ENCODE data around the gene C20orf141. TPM values are rescaled to one million over a fixed set of nuclear protein-coding genes. Genes with fewer than 3 reads are reported as not detected.

Gene C20orf141
- total RNA-seq, 1 experiment from 2014 or later: not detected

DNA sequence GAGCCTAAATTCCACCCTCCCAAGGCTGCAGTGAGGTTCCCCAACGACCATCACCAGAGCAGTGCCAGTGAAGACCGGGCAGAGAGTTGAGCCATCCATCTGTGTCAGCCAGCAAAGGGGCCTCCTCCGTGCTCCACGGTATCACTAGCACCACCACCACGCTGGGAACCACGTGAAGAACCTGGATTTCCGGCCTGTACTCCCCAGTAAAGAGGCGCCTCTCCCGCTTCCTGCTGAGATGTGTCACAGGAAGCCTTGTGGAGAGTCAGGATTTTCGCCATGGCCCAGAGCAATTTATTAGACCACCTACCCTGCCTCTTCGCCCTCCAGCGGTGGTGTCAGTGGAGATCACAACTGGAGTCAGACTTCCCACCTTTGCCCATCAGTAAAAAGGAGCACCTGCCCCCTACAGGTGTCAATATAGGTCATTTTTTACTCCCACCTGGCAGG, 43.1 kb upstream of the C20orf141 start:
- DNase-seq (ENCODE audit: unreplicated experiment): no peak
- ChIA-PET CTCF (no interaction called here), POLR2A (no interaction called here)
- intact Hi-C loops (cut with micrococcal nuclease): no loop called here
- Mint-ChIP-seq H3K36me3 (ENCODE audit: insufficient read depth, unreplicated experiment) (no peaks in the 10 kb centered on the region), H3K4me3 (ENCODE audit: unreplicated experiment) (no peak overlapping the region), H3K27me3 (ENCODE audit: insufficient read depth, unreplicated experiment) (peaks cover 26% of the 10 kb centered on the region), H3K4me1 (ENCODE audit: insufficient read depth, unreplicated experiment) (peaks cover 15% of the 10 kb centered on the region), H3K9me3 (ENCODE audit: unreplicated experiment) (no peaks in the 10 kb centered on the region), H3K27ac (ENCODE audit: low read depth, unreplicated experiment) (no peak overlapping the region)
- no TSS peak for BruUV-seq (replicated peaks)
- TF ChIP-seq, protein P1, sequence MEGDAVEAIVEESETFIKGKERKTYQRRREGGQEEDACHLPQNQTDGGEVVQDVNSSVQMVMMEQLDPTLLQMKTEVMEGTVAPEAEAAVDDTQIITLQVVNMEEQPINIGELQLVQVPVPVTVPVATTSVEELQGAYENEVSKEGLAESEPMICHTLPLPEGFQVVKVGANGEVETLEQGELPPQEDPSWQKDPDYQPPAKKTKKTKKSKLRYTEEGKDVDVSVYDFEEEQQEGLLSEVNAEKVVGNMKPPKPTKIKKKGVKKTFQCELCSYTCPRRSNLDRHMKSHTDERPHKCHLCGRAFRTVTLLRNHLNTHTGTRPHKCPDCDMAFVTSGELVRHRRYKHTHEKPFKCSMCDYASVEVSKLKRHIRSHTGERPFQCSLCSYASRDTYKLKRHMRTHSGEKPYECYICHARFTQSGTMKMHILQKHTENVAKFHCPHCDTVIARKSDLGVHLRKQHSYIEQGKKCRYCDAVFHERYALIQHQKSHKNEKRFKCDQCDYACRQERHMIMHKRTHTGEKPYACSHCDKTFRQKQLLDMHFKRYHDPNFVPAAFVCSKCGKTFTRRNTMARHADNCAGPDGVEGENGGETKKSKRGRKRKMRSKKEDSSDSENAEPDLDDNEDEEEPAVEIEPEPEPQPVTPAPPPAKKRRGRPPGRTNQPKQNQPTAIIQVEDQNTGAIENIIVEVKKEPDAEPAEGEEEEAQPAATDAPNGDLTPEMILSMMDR (IDR thresholded peaks at IDR 0.05; ENCODE audit: unreplicated experiment): no peak

GRCh38 chr20:2773812-2774211, 41.0 kb upstream of the C20orf141 start:
- intact Hi-C loops (cut with micrococcal nuclease): no loop called here
- peaks cover 16% of the 10 kb centered on the region for H3K27me3 Mint-ChIP-seq (ENCODE audit: insufficient read depth, unreplicated experiment)
- no peak for DNase-seq (ENCODE audit: unreplicated experiment)
- no TSS peak for BruUV-seq (replicated peaks)
- H3K9me3 Mint-ChIP-seq (ENCODE audit: unreplicated experiment): no peaks in the 10 kb centered on the region
- no peak overlapping the region for H3K27ac Mint-ChIP-seq (ENCODE audit: low read depth, unreplicated experiment)
- ChIA-PET CTCF (interaction anchor here (0.7 to 1.3 kb wide), 2 partner anchors 20 to 189 kb away, joined by 4 to 9 read pairs; no protein-coding TSS in a partner anchor), POLR2A (no interaction called here)
- TF ChIP-seq, protein P1 (IDR thresholded peaks at IDR 0.05; ENCODE audit: unreplicated experiment): no peak
- H3K4me1 Mint-ChIP-seq (ENCODE audit: insufficient read depth, unreplicated experiment): no peaks in the 10 kb centered on the region
- H3K4me3 Mint-ChIP-seq (ENCODE audit: unreplicated experiment): no peak overlapping the region
- H3K36me3 Mint-ChIP-seq (ENCODE audit: insufficient read depth, unreplicated experiment): no peaks in the 10 kb centered on the region

- no peak overlapping the region for H3K4me3 Mint-ChIP-seq (ENCODE audit: unreplicated experiment)
- CTCF ChIA-PET: interaction anchor here (0.6 kb wide), 1 partner anchor 72 kb away, joined by 4 read pairs; no protein-coding TSS in a partner anchor
These were observed 39.6 kb upstream of the C20orf141 start for GRCh38 chr20:2775139-2775538.

GRCh38 chr20:2778602-2779321, 36.0 kb upstream of the C20orf141 start:
- intact Hi-C loops (cut with micrococcal nuclease): no loop called here
- H3K4me1 Mint-ChIP-seq (ENCODE audit: insufficient read depth, unreplicated experiment): no peaks in the 10 kb centered on the region
- TF ChIP-seq, protein P1 (IDR thresholded peaks at IDR 0.05; ENCODE audit: unreplicated experiment): no peak
- CTCF ChIA-PET: no interaction called here
- POLR2A ChIA-PET: no interaction called here
- no peaks in the 10 kb centered on the region for H3K9me3 Mint-ChIP-seq (ENCODE audit: unreplicated experiment)
- H3K4me3 Mint-ChIP-seq (ENCODE audit: unreplicated experiment): no peak overlapping the region
- DNase-seq (ENCODE audit: unreplicated experiment): no peak
- H3K27me3 Mint-ChIP-seq (ENCODE audit: insufficient read depth, unreplicated experiment): peaks cover 25% of the 10 kb centered on the region
- no peaks in the 10 kb centered on the region for H3K36me3 Mint-ChIP-seq (ENCODE audit: insufficient read depth, unreplicated experiment)
- BruUV-seq (replicated peaks): no TSS peak
- no peak overlapping the region for H3K27ac Mint-ChIP-seq (ENCODE audit: low read depth, unreplicated experiment)

More at GRCh38 chr20:2775139-2775538, 39.6 kb upstream of the C20orf141 start:
- no peak for DNase-seq (ENCODE audit: unreplicated experiment)
- H3K27me3 Mint-ChIP-seq (ENCODE audit: insufficient read depth, unreplicated experiment): peaks cover 16% of the 10 kb centered on the region
- no peaks in the 10 kb centered on the region for H3K36me3 Mint-ChIP-seq (ENCODE audit: insufficient read depth, unreplicated experiment)
- no peak overlapping the region for H3K27ac Mint-ChIP-seq (ENCODE audit: low read depth, unreplicated experiment)
- no peaks in the 10 kb centered on the region for H3K4me1 Mint-ChIP-seq (ENCODE audit: insufficient read depth, unreplicated experiment)
- intact Hi-C loops (cut with micrococcal nuclease): no loop called here
- no TSS peak for BruUV-seq (replicated peaks)
- POLR2A ChIA-PET: no interaction called here
- TF ChIP-seq, protein P1 (IDR thresholded peaks at IDR 0.05; ENCODE audit: unreplicated experiment): no peak
- no peaks in the 10 kb centered on the region for H3K9me3 Mint-ChIP-seq (ENCODE audit: unreplicated experiment)

Data from MCF 10A (cell line).